ENCODE measurements around the gene FGFBP2.

The FGFBP2 gene

DNA sequence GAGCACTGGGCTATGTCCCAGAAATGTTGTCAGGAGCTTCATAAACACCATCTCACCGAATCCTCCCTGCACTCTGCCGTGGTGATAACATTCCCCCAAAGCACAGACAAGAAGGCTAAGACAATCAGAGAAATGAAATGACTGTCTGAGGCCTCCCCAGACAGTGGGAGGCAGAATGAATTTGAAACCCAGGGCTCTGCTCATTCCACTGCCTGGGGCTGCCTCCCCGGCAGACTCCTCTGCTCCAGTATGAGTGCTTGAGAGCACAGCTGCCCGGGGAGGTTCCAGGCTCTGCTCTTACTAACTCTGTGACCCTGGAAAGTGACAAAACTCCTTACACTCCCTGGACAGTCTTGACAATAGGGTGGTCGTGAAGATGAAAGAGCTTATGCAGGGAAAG, 34.1 kb downstream of the FGFBP2 start:
- H3K27ac ChIP-seq, result peak overlapping the region; percentile 57
- TF ChIP-seq, protein P1, sequence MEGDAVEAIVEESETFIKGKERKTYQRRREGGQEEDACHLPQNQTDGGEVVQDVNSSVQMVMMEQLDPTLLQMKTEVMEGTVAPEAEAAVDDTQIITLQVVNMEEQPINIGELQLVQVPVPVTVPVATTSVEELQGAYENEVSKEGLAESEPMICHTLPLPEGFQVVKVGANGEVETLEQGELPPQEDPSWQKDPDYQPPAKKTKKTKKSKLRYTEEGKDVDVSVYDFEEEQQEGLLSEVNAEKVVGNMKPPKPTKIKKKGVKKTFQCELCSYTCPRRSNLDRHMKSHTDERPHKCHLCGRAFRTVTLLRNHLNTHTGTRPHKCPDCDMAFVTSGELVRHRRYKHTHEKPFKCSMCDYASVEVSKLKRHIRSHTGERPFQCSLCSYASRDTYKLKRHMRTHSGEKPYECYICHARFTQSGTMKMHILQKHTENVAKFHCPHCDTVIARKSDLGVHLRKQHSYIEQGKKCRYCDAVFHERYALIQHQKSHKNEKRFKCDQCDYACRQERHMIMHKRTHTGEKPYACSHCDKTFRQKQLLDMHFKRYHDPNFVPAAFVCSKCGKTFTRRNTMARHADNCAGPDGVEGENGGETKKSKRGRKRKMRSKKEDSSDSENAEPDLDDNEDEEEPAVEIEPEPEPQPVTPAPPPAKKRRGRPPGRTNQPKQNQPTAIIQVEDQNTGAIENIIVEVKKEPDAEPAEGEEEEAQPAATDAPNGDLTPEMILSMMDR (conservative IDR thresholded peaks at IDR 0.05; ENCODE audit: low read depth), result no peak
- POLR2A ChIA-PET (ENCODE audit: low non-redundant PET), result no interaction called here
- DNase-seq (ENCODE audit: low spot score), result no peak
- CTCF ChIA-PET, result interaction anchor here (0.6 kb wide), 1 partner anchor 257 kb away, joined by 3 read pairs; no protein-coding TSS in a partner anchor

DNA sequence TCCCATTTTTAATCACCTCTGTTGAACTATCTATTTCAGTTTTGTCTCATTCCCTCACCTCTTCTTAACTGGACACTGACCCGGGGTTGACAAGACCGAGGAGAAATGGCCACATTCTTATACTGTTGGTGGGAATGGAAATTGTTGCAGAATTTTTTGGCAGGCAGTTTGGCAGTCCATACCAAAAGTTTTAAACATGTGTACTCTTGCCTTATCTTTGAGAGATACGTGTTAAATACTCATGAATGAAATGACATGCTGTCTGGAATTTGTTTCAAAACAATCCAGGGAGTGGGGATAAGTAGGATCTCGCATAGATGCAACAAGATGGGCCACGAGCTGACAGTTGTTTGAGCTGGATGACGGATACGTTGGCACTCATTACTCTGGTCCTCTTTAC, 36.5 kb downstream of the FGFBP2 start:
- POLR2A ChIA-PET (ENCODE audit: low non-redundant PET), result no interaction called here
- DNase-seq (ENCODE audit: low spot score), result no peak
- CTCF ChIA-PET, result interaction anchor here (0.6 kb wide), 1 partner anchor 278 kb away, joined by 3 read pairs; no protein-coding TSS in a partner anchor

DNA sequence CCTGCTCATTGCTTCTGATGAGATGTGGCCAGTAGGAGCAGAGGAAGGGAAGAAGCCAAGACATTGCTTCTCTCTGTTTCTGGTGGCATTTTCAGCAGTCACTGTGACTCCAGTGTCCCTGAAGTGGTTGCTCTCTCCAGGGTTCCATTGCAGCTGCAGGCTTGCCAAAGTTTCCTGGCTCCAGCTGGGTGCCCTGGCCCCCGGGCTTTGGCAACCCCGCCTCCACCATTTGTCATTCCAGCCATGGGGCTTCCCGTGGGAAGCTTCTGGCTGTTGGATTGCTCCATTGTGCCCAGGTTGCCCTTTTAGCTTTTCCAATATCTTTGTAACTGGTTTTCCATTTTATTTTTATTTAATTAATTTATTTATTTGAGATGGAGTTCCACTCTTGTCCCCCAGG, 37.1 kb downstream of the FGFBP2 start:
- TF ChIP-seq, protein P1 (conservative IDR thresholded peaks at IDR 0.05; ENCODE audit: low read depth), result no peak
- CTCF ChIA-PET, result interaction anchor here (0.6 kb wide), 1 partner anchor 279 kb away, joined by 3 read pairs; no protein-coding TSS in a partner anchor
- POLR2A ChIA-PET (ENCODE audit: low non-redundant PET), result no interaction called here
- DNase-seq (ENCODE audit: low spot score), result no peak
- H3K27ac ChIP-seq, result peak overlapping the region; percentile 84

More for the DNA sequence above, 36.5 kb downstream of the FGFBP2 start:
- TF ChIP-seq, protein P1 (conservative IDR thresholded peaks at IDR 0.05; ENCODE audit: low read depth), result no peak
- H3K27ac ChIP-seq, result peak overlapping the region; percentile 84

DNA sequence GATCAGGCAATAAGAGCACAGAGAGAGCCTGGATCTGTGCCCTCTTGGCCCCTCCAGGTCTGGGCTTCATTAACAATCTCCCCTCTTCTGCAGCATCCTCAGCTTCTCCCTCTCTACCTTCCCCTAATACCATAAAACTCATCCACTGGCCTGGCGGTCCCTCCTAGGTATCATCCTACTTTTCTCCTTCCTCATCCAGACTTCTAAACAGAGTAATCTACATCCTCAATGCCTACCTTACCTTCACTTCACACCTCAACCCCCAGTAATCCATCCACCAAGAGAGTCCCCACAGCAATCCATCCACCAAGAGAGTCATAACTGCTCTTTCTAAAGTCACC, 41.4 kb downstream of the FGFBP2 start:
- H3K27ac ChIP-seq, result peak overlapping the region; percentile 67; the same call in 1 of the 2 replicates
- TF ChIP-seq, protein P1 (conservative IDR thresholded peaks at IDR 0.05; ENCODE audit: low read depth), result no peak
- CTCF ChIA-PET, result interaction anchor here (1.7 kb wide), 1 partner anchor 35 kb away, joined by 5 read pairs; no protein-coding TSS in a partner anchor
- DNase-seq (ENCODE audit: low spot score), result no peak
- POLR2A ChIA-PET (ENCODE audit: low non-redundant PET), result no interaction called here

DNA sequence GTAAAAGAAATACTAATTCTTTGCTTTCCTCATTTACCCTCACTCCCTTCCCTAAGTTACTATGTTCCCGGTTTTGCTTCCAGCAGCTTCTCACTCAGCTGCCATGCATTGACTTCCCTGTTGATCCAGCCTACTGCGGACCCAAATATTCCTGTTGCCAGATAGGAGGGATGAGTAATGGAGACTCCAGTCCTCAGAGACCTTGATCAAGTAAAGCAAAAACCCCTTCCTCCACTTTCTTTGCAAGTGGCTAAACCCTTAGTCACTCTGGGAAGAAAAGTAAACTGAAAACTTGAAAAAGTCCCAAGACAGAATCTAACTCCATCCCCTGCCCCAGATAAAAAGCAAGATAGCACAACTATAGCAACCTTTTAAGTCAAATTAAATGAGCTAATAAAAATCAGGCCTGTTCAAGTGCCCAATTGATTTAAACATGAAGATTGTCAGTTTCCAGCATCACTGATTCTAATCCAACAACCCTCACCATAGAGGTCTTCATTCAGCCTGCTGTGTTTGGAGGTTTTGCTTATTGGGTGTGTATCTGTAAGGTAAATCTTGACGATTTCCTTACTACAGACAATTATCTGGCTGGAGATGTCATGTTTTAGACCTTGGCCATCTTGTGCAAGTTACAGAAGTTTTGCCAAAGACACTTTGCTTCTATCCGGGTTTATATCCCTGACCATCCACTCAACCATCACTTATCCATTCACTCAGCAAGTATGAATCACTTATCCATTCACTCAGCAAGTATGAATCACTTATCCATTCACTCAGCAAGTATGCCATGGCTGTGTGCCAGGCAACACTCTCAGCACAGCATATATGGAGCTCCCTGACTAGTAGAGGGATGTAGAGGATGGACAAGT, 42.0 kb downstream of the FGFBP2 start:
- peak; percentile 72 for DNase-seq (ENCODE audit: low spot score)
- TF ChIP-seq, protein P1 (conservative IDR thresholded peaks at IDR 0.05; ENCODE audit: low read depth), result no peak
- ChIA-PET POLR2A (ENCODE audit: low non-redundant PET) (no interaction called here), CTCF (interaction anchor here (1.7 kb wide), 1 partner anchor 35 kb away, joined by 5 read pairs; no protein-coding TSS in a partner anchor)
- peak overlapping the region; percentile 72; the same call in 1 of the 2 replicates for H3K27ac ChIP-seq

DNA sequence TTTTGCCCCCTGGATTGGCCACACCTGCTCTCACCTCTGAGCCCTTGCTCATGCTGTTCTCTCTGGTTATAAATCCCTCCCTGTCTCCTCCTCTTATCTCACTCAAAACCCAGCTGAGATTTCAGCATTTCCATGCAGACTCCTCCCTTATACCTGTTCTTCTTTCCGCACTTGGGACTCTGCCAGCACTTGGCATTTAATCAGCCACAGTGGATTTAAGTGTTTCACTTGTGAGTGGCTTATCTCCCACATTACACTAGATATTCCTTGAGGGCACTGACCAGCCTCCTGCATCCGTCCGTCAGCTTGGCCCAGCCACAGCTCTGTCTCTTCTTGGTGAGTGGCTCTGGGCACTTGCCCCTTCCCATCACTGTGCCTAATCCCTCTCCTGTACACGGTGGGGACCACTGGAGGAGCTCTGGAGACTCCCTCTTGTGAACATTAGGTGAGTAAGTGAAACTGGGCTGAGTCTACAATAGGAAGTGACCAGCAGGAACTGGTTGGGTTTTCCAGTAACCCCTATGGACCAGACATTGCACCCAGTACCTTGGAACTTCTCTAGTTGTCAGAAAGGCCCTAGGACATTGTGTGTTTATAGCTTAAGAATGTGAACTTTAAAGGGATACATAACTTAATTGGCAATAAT, 44.4 kb downstream of the FGFBP2 start:
- CTCF ChIA-PET, result interaction anchor here (1.0 kb wide), 1 partner anchor 83 kb away, joined by 4 read pairs; no protein-coding TSS in a partner anchor
- POLR2A ChIA-PET (ENCODE audit: low non-redundant PET), result no interaction called here
- H3K27ac ChIP-seq, result peak overlapping the region; percentile 62
- DNase-seq (ENCODE audit: low spot score), result no peak
- TF ChIP-seq, protein P1 (conservative IDR thresholded peaks at IDR 0.05; ENCODE audit: low read depth), result no peak

Measured in RWPE1 (cell line).